Globus pallidus (tissue), 1 donor: Measurements from ENCODE around the gene FHL3.

Source experiments
- DNase-seq: peaks from one replicate; pipeline ENCODE4 v3.0.0-alpha.2; 2015; ENCODE audit warnings: low spot score

The FHL3 gene

GRCh38 chr1:38005195-38006007 lies at the start of gene FHL3:
Gene FHL3, minus strand, starts transcription at chr1:38005514. Its CDS starts 6,102 bp downstream, at chr1:37999412.
- no peak for DNase-seq

GRCh38 chr1:38053416-38054091 lies 48.2 kb upstream of the FHL3 start:
- DNase-seq = no peak

- DNase-seq = no peak
Measured at GRCh38 chr1:38052750-38053415, 47.6 kb upstream of the FHL3 start.

GRCh38 chr1:38051079-38051543 lies 45.8 kb upstream of the FHL3 start:
- no peak for DNase-seq

- DNase-seq = no peak
Measured at GRCh38 chr1:38050397-38051078, 45.2 kb upstream of the FHL3 start.

GRCh38 chr1:38047603-38048141 lies 42.4 kb upstream of the FHL3 start:
- DNase-seq = no peak

GRCh38 chr1:38046884-38047602 lies 41.7 kb upstream of the FHL3 start:
- DNase-seq = peak; percentile 89

- no peak for DNase-seq
Measured at GRCh38 chr1:38046333-38046883, 41.1 kb upstream of the FHL3 start, which contains the start of gene POU3F1. Gene POU3F1, minus strand, starts transcription at chr1:38046793. Its CDS starts 50 bp downstream, at chr1:38046743.

GRCh38 chr1:38045401-38046332 lies 40.4 kb upstream of the FHL3 start:
- no peak for DNase-seq

- no peak for DNase-seq
Measured at GRCh38 chr1:38044221-38045215, 39.2 kb upstream of the FHL3 start.

- DNase-seq = no peak
Measured at GRCh38 chr1:38043036-38043747, 37.9 kb upstream of the FHL3 start.

- DNase-seq = no peak
Measured at GRCh38 chr1:38041936-38042834, 36.9 kb upstream of the FHL3 start.

GRCh38 chr1:38039331-38040088 lies 34.2 kb upstream of the FHL3 start:
- no peak for DNase-seq

- DNase-seq = no peak
Measured at GRCh38 chr1:38038861-38039260, 33.5 kb upstream of the FHL3 start.

- DNase-seq = no peak
Measured at GRCh38 chr1:38037221-38037939, 32.1 kb upstream of the FHL3 start.
